NCI-H2081 treated with DMSO at 0.1 percent for 48 hours (cell line): Measurements from ENCODE around the gene TMEM203.

Source experiments
- DNase-seq: peaks from one replicate; lab custom pipeline; 2025; lab: John Stamatoyannopoulos, UW

TMEM203 gene

DNA sequence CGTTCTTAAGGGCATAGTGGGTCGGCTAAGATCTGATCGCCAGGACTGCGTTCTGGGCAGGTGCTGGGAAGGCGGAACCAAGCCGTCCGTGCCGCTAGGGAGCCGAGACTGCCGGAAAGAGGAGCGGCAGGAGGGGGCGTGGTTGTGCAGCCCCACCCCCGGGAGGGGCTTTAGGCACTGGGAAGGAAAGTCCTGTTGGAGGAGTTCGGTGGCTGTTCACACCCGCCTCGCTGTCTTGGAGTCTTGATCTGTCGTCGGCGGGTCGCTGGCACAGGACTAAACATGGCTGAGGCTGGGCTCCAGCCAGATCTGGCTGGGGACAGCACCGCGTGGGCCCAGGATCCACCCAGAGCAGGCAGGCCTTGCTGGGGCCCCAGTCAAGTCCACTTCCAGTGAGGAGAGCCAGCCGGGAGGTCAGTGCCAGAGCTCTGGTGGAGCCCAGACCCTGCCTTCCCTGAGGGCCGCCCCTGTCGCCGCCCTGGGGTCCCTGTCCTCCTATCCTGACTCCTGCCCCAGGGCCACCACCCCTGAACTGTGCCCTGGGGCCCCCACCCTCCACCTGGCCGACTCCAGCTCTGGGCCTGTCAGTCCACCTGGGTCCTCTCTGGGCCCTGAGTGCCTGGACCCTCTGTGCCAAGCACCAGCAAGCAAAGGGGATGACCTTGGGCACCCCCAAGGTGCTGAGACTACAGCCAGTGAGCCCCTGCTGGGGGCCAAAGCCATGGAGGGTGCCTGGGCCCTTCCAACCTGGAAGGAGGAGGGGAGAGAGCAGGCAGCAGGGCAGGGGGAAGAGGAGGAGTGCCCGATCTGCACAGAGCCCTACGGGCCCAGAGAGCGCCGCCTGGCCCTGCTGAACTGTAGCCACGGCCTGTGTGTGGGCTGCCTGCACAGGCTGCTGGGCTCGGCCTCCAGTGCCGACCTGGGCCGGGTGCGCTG, 12.1 kb upstream of the TMEM203 start:
- no peak for DNase-seq

DNA sequence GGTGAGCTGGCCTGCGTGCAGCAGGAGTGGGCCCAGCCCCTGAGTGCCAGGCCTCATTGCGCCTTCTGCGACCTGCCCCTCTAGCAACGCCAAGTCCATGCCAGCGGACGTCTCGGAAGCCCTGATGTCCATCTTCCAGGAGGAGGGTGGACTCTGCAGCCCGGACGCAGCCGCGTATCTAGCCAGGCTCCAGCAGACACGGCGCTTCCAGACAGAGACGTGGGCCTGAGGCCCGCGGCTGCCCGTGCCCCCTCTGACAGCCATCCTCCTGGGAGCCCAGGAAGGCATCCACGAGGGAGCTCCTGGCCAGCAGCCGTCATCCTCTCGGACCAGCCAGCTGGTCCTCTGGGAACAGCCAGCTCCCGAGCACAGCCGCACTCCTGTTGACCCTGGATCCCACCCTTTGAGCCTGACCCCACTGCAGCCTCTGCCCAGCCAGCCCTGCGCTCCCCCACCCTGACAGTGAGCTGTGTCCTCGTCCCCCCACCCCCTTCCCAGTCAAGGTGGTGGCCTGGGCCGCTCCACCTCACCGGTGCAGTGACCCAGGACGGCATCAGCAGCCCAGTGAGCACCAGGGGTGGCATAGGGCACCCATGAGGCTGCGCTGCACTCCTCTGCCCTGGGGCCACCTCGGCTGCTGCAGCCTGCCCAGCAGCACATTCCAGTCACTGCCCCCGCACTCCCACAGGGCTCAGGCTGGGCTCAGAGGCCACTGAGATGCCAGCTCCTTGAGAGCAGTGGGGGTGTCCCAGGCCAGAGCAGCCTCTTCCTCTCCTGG, 10.9 kb upstream of the TMEM203 start:
- no peak for DNase-seq

DNA sequence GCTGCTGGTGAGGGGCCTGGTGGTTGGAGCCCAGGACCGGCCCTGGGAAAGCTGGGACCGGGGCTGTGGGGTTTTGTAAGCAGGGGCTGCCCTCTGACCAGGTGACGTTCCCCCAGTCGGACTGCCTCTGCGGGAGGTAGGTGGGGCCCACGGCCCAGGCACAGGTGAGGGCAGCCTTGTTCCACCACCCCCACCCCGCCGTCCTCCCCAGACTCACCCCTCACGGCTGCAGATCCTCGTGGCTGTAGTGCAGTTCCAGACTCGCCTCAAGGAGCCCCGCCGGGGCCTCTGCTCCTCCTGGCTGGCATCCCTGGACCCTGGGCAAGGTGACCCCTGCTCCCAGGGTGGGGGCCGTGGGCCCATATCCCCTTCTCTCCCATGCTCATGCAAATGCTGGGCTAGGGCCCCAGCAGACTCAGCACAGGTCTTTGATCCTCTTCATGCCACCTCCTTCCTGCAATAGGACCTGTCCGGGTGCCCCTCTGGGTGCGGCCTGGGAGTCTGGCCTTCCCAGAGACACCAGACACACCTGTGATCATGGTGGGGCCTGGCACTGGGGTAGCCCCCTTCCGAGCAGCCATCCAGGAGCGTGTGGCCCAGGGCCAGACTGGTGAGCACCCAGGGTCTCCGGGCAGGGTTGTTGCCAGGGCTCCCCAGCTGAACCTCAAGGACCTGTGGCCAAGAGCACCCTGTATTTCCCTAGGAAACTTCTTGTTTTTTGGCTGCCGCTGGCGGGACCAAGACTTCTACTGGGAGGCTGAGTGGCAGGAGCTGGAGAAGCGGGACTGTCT, 9.9 kb upstream of the TMEM203 start:
- DNase-seq = no peak

DNA sequence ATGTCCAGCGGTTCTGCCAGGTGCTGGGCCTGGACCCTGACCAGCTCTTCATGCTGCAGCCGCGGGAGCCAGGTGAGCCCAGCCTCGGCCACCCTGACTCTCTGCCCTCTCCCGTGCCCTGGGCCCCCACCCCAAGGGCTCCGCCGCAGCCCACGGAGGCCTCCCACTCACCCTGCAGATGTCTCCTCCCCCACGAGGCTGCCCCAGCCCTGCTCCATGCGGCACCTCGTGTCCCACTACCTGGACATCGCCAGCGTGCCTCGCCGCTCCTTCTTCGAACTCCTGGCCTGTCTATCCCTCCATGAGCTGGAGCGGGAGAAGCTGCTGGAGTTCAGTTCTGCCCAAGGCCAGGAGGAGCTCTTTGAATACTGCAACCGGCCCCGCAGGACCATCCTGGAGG, 9.2 kb upstream of the TMEM203 start:
- DNase-seq = no peak

DNA sequence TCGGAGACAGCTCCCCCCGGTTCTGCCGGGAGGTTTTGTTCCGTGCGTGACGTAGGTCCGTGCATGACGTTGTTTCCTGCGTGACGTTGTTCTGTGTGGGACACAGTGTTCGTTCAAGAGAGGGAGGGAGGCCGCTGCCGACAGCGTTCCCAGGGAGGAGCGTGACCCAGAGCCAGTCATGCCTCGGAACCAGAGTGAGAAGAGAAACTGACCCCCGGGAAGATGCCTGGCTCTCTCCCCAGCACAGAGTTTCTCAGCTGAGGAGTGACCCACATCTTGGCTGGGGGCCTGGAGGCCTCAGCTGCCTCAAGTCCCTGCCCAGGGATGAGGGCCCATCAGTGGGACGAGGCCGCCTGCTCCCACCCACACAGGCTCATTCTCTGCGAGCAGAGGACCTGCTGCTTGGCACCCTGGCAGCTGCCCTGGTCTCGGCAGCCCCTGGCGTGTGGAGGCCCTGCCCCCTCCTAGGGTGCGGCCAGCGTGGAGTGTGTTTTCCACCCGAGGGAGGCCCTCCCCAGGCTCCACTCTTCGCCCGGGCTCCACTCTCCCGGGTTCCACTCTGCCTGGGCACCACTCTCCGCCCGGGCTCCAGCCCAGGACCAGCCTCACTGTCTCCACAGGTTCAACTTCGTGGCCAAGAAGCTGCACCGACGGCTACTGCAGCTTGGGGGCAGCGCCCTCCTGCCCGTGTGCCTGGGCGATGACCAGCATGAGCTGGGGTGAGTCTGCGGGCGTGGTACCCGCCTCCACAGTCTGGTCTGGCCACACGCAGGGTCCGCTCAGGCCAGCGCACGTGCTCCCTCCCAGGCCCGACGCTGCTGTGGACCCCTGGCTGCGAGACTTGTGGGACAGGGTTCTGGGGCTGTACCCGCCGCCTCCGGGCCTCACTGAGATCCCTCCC, 8.0 kb upstream of the TMEM203 start:
- DNase-seq = no peak

DNA sequence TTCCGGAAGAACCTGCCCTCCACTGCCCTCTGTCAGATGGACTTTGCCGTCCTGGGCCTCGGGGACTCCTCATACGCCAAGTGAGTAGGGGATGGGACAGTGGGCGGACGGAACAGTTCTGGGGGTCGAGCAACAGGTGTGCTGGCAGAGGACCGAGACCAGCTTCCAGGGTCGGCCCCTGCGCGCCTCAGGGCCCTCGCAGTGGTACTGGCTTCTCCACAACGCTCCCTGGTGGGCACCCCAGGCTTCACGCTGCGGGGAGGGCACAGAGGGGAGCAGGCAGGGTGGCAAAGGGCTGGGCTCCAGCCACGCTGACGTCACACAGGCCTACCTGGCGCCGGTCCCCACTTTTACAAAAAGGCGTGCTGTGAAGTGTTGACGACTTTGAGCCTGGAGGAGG, 7.1 kb upstream of the TMEM203 start:
- no peak for DNase-seq

DNA sequence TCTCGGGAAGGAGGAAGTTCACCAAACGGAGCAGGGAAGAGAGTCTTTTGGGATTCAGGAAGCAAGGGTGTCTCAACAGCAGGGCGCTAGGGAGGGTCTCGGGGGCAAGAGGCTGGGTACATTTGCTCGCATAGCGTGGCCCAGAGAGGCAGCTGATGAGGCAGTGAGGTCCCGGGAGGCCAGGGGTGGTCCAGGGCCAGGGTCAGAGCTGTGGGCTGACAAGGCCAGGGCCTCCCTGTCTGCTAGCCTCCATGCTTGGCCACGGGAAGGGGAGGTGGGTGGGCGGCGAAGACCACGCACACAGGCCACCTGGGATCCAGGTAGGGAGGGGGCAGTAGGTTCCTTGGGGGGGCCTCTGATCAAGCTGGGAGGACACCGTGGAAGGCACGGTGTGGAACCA, 6.1 kb upstream of the TMEM203 start:
- DNase-seq = no peak

DNA sequence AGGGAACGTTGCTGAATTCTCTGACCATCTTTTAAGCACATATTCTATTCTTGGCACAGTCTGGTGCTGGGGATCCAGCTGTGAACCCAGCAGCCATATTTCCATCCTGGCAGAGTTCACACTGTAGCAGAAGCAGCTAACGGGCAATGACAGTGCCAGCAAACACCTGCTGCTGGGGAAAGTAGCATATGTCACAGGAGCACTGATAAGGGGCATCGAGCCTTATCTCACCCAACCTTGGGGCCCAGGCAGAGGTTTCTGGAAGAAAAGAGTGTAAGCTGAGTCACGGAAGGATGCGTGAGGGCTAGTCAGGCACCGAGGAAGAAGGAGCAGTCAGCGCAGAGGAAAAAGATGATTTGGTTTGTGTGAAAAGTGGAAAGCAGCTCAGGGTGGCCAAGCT, 1.2 kb upstream of the TMEM203 start:
- DNase-seq = no peak

DNA sequence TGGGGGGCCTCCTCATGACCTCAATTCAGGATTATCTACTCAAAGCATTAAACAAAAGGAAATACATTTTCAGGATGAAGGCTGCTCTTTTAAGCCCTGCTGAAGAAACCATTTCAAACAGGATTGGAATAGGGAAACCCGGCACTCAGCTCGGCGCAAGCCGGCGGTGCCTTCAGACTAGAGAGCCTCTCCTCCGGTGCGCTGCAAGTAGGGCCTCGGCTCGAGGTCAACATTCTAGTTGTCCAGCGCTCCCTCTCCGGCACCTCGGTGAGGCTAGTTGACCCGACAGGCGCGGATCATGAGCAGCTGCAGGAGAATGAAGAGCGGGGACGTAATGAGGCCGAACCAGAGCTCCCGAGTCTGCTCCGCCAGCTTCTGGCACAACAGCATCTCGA, 720 bp downstream of the TMEM203 start:
- no peak for DNase-seq

DNA sequence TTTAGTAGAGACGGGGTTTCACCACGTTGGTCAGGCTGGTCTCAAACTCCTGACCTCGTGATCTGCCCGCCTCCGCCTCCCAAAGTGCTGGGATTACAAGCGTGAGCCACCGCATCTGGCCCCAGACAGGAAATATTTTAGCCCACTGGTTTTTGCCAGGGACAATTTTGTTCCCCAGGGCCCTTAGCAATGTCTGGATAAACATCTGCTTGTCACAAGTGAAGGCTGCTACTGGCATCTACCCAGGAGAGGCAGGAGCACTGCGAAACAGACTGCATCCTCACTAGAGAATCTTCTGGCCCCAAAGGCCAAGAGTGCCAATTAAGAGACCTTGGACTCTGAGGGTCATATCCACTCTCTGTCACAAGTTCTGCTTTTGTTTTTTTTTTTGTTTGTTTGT, 2.5 kb downstream of the TMEM203 start:
- DNase-seq = no peak

DNA sequence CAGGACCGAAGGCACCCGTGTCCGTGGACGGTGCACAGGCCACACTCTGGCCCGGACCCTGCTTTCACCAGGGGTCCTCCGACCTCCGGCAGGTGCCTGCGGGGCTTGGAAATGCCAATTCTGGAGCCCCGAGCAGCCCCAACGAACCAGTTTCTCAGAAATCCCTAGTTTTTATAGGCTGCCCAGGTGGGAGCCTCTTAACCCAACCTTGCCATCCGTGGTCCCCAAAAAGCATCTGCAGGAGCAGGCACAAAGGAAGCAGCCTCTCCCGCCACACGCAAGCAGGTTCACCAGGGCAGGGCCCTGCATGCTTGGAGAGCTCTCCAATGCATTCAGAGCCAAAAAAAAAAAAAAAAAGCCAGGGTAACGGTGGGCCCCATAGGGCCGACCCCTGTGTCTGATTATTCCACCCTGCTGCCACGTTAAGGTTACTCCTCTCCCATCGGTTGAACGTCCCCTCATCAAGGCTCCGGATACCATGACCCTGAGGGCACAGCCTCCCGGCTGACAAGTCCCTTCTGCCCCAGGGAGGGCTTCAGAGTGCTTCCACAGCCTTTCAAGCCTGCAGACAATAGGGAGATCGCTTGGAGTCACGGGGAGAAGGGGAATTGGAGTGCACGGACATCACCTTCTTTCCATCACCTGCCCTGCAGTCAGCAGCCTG, 4.1 kb downstream of the TMEM203 start:
- no peak for DNase-seq

DNA sequence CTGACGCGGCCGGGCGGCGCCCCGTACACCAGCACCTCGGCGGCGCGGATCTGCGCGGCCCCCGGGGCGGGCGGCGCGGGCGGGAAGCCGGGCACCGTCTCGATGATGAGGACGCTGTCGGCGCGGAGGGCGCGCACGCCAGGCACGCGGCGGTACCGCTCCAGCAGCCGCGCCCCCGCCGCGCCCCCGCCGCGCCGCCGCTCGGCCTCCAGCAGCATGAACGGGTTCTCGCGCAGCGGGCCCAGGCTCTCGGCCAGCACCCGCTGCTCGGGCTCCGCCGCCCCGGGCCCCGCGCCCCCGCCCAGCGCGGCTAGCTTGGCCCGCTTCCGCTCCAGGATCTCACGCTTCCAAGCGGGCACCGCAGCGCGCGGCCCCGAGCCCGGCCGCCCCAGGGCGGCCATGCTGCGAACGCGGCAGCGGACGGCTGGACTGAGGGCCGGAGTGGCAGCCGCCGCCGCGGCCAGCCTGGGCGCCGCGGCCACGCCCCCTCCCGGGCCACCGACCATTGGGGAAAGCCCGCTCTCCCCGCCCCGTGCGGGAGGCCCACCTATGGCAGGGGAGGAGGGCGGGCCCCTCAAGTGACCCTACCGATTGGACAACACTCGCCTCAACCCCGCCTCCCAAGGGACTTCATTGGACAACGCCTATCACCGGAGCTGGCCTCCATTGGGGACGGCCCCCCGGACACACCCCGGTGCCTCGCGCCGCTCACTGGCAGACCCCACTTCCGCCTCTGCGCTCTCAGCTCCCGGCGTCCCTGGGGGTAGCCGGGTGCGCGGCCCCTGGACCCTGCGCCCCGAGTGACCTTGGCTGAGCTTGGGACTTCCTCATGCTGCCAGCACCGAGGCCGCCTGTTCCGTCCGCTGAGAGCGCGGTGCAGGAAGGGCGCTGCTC, 4.9 kb downstream of the TMEM203 start, which contains the start of gene TPRN:
Gene TPRN (minus strand): TSS at position 431 of the 894 bp plus-strand sequence. CDS start 30 bp downstream, at position 401.
- peak; percentile 94 for DNase-seq

DNA sequence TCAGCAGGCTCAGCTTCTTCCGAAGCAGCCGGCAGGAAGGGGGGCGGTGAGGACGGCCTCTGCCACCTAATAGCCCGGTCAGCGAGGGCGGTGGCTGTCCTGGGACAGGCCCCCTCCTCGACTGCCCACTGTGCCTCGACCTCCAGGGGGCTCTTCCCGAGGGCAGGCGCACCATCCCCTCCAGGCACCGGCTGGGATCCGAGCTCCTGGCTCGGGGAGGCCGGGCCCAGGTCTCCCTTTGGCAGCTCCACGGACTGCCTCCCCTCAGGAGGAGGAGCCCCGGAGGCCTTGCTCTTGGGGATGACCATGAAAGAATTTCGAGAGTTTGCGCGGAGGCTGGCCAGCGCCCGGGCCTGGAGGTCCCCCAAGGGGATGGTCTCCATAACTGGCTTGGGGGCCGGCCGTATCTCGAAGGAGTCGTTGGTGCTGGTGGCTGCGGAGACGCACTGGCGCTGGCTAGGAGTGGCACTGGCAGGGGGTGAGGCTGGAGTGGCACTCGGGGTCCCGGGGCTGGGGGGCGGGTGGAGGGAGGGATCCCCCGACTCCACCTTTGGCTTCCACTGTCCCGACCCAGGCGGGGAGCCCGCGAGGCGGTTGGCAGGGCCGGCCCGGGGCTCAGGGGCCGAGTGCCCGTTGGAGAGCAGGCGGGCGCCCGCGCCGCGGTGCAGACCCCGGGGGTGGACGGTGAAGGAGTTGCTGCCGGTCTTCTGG, 5.9 kb downstream of the TMEM203 start:
- DNase-seq = no peak

DNA sequence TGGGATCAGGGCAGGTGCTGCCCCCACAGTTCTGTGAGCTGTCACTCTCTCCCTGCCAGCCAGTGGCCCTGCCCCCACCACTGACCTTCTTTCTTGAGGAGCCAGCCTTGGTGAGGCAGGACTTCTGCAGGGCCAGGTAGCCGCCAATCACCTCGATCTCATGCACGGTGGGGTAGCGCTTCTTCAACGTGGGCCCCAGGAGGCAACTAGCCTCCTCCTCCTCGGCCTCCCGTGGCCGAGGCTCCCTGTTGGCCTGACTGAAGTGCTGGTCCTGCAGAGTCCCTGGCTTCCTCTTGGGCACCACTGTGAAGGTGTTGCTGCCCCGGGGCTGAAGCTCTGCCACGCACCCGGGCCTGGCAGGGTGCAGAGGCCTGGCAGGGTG, 6.6 kb downstream of the TMEM203 start:
- no peak for DNase-seq

DNA sequence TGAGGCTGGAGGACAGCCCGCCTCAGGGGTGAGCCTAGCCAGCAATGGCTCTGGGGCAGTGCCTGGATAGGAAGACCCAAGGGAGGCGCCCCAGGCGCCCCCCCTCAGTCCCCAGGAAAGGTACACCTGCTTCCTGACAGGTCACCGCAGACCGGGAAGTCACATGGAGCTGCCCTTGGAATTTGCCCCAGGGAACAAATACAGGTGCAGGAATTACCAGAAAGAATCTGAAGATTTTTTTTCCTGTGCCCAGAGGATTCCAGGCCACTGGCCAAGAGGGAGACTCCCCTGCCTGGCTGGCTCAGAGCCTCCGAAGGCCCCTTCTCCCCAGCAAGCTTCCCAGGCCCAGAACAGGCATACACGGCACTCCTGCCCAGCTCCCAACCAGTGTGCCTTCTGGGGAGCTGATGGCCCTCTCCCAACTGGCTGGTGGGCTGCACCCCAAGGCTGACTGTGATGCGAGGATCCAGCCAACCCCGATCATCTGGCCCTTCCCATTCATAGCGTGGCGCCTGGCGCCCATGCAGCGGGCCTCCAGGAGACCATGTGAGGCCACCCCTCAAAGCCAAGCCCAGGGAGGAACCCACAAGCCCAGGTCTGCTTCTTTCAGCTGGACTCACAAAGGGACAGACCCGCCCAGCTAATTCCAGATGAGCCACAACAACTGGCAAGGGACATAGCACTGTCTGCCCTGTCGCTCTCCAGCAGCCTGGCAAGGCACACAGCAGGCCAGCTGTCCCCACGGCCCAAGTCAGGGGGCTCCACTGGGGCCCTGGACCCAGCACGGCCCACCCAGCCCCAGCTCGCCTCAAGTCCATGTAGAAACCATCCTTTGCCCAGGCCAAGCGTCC, 7.2 kb downstream of the TMEM203 start:
- DNase-seq = no peak

DNA sequence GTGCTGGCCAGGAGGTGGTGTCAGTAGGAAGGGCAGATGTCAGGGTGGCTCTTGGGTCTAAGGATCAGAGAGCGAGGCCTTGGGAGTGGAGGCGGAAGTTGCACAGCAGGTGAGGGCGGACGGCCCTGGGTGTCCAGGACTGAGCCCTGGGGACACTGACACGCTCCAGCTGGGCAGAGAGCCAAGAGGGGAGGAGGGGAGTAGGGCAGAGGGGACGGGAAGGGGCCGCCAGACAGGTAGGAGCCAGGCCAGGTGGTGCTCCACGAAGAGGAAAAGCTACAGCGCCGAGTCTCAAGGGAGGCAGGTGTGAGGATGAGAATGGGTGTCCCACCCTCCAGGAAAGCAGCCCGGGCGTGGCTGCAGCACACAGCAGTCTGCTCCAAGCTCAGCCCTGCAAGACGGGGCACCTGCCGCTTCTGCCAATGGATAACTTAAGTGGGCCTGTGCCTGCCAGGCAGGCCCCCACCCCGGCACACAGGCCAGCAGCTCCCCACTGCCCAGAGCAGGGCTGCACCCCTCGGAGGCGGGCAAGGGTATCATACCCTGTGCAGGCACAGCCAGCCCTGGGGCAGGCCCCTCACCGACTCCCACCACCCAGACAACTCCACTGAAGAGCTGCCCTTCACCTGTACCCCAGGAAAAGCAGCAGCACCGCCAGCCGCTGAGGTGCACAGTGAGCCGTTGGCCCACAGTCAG, 9.8 kb downstream of the TMEM203 start:
- peak; percentile 54 for DNase-seq

DNA sequence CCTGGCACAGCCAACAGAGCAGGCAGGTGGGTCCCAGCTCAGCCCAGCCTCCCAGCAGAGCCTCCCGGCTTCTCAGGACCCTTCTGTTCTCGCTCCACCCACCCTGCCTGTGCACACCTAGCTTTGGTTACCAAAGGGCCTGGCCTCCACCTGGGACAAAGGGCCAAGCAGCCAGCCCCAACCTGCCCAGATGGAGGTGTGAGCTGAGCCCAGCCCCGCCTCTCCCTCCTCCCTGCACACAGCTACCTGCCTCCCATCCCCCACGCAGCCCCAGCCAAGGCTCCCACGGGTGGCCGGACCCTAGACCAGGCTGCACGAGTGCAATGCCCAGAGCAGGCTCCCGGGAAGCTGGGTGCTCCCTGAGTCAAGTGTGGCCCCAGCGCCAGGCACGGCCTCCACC, 10.5 kb downstream of the TMEM203 start:
- DNase-seq = no peak
